ENCODE measurements around the gene SP140. TPM values are rescaled to one million over a fixed set of nuclear protein-coding genes. Genes with fewer than 3 reads are reported as not detected.
"Not testable (repeated sequence)": the region's sequence is repeated elsewhere in the genome, so short reads cannot be mapped to it uniquely, and the experiment has no call there.

The SP140 gene
- total RNA-seq, 2 donors from 2014 or later = 1.7 to 2.2 TPM

DNA sequence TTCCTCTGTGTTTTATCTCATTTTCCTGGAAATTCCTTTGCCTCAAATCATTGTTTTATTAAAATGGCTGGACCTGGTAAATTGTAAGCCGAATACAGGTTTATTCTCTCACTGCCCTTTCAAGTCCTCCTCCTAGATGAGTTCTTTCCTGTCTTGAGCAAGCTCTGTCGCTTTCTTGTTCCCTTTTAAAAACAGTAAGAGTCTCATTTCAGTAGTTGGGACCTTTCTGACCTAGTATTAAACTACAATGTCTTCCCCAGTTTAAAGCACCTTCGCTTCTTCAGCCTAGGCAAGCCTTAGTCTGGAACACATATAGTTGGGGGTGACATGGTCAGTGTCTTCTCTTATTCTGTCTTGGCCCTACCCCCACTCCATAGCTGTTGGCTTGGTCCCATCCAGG, 60.5 kb downstream of the SP140 start:
- no peaks in the 10 kb centered on the region for H3K27me3 ChIP-seq
- no peaks in the 10 kb centered on the region for H3K4me1 ChIP-seq
- no peak overlapping the region for H3K4me3 ChIP-seq
- H3K27ac ChIP-seq = no peak overlapping the region
- H3K36me3 ChIP-seq = no peaks in the 10 kb centered on the region
- H3K9ac ChIP-seq (ENCODE audit: low read depth in 2 of 2, low read length in 2 of 2) = no peak overlapping the region
- TF ChIP-seq, protein P1, sequence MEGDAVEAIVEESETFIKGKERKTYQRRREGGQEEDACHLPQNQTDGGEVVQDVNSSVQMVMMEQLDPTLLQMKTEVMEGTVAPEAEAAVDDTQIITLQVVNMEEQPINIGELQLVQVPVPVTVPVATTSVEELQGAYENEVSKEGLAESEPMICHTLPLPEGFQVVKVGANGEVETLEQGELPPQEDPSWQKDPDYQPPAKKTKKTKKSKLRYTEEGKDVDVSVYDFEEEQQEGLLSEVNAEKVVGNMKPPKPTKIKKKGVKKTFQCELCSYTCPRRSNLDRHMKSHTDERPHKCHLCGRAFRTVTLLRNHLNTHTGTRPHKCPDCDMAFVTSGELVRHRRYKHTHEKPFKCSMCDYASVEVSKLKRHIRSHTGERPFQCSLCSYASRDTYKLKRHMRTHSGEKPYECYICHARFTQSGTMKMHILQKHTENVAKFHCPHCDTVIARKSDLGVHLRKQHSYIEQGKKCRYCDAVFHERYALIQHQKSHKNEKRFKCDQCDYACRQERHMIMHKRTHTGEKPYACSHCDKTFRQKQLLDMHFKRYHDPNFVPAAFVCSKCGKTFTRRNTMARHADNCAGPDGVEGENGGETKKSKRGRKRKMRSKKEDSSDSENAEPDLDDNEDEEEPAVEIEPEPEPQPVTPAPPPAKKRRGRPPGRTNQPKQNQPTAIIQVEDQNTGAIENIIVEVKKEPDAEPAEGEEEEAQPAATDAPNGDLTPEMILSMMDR (IDR thresholded peaks at IDR 0.05) = no peak
- intact Hi-C loops (cut with DNase I) = no loop called here
- H3K9me3 ChIP-seq = no peaks in the 10 kb centered on the region
- DNase-seq = no peak

DNA sequence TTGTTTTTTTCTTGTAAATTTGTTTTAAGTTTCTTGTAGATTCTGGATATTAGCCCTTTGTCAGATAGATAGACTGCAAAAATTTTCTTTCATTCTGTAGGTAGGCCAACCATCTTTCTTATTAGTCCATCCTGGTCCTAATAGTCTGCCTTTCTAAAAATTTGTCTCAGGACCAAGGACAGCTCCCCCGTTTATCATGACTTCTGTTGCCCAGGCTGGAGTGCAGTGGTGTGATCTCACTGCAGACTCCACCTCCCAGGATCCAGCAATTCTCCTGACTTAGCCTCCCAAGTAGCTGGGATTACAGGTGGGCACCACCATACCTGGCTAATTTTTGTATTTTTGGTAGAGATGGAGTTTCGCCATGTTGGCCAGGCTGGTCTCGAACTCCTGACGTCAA, 63.8 kb downstream of the SP140 start:
- H3K4me1 ChIP-seq; H3K27ac ChIP-seq; H3K9ac ChIP-seq (ENCODE audit: low read depth in 2 of 2, low read length in 2 of 2); H3K4me3 ChIP-seq; DNase-seq; intact Hi-C loops (cut with DNase I); H3K9me3 ChIP-seq; H3K36me3 ChIP-seq; H3K27me3 ChIP-seq: not testable (repeated sequence)

- intact Hi-C loops (cut with DNase I) = no loop called here
Measured at GRCh38 chr2:230295192-230295591, 69.7 kb downstream of the SP140 start.

GRCh38 chr2:230296917-230297316, 71.4 kb downstream of the SP140 start:
- Histone ChIP-seq H3K9ac (ENCODE audit: low read depth in 2 of 2, low read length in 2 of 2) (no peak overlapping the region), H3K27me3 (no peaks in the 10 kb centered on the region), H3K4me1 (no peaks in the 10 kb centered on the region), H3K36me3 (no peaks in the 10 kb centered on the region), H3K4me3 (no peak overlapping the region), H3K27ac (no peak overlapping the region), H3K9me3 (no peaks in the 10 kb centered on the region)
- no peak for DNase-seq
- TF ChIP-seq, protein P1 (IDR thresholded peaks at IDR 0.05) = no peak
- intact Hi-C loops (cut with DNase I) = no loop called here

More at GRCh38 chr2:230295192-230295591, 69.7 kb downstream of the SP140 start:
- Histone ChIP-seq H3K4me1 (no peaks in the 10 kb centered on the region), H3K27me3 (no peaks in the 10 kb centered on the region), H3K9me3 (no peaks in the 10 kb centered on the region), H3K27ac (no peak overlapping the region), H3K9ac (ENCODE audit: low read depth in 2 of 2, low read length in 2 of 2) (no peak overlapping the region), H3K36me3 (no peaks in the 10 kb centered on the region), H3K4me3 (no peak overlapping the region)
- TF ChIP-seq, protein P1 (IDR thresholded peaks at IDR 0.05) = no peak
- DNase-seq = no peak

DNA sequence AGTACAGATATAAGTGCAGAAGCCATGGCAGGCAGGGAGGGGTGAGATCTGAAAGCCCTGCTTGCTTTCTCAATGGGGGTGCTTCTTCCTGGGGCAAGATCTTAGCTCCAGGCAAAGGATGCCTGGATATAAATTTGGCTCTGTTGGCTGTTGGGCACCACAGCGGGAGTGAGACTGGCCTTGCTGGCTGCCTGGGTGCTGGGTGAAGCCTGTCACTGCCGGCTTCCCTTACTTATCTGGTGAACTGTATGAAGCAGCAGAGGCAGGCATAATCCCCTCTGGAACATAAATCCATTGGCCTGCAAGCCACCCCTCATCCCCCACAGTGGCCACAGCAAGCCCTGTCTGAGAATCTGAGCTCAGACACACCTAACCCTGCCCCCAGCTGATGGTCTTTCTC, 74.1 kb downstream of the SP140 start:
- H3K36me3 ChIP-seq = no peaks in the 10 kb centered on the region
- no peak overlapping the region for H3K4me3 ChIP-seq
- DNase-seq = no peak
- H3K9ac ChIP-seq (ENCODE audit: low read depth in 2 of 2, low read length in 2 of 2) = no peak overlapping the region
- H3K27me3 ChIP-seq = no peaks in the 10 kb centered on the region
- no peaks in the 10 kb centered on the region for H3K4me1 ChIP-seq
- TF ChIP-seq, protein P1 (IDR thresholded peaks at IDR 0.05) = no peak
- H3K27ac ChIP-seq = no peak overlapping the region
- H3K9me3 ChIP-seq = no peaks in the 10 kb centered on the region
- intact Hi-C loops (cut with DNase I) = no loop called here

DNA sequence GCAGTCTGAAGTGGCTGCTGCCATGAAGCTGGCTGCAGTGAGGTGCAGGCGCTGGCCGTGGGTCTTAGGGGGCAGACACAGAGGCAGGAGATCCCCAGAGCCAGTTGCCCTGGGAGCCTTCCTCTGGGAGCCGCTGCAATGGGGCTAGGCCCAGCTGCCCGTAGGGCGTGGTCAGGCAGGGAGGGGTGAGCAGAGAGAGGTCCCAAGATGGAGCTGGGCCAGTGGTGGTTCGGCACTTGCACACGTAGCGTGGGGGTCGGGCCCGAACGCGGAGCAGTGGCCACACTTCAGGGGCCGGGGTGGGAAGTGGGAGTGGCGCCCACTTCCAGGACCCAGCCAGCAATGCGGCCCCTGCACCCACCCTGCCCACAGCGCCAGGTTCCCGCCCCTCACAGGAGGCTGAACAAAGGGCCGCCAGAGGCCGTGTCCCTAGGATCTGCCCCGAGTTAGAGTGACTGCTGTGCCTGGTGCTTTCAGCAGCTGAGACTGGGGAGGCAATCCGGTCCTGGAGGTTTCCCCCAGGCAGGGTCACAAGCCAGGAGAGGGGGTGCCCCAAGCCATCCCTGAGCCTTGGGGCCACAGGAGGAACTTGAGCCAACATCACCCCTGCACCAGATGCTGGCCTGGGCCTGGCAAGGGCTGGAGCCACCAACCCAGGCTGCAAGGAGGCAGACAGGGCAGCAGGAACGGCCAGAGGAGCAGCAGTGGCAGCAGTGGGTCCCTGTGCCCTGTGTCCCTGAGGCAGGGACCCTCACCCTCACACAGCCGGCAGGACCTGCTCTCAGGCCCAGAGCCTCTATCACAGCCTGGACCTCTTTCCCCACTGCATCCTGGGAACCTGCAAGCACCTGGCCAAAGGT, 80.1 kb downstream of the SP140 start:
- Histone ChIP-seq H3K27ac (no peak overlapping the region), H3K9me3 (no peaks in the 10 kb centered on the region), H3K27me3 (no peaks in the 10 kb centered on the region), H3K4me1 (no peaks in the 10 kb centered on the region), H3K4me3 (no peak overlapping the region), H3K9ac (ENCODE audit: low read depth in 2 of 2, low read length in 2 of 2) (no peak overlapping the region), H3K36me3 (no peaks in the 10 kb centered on the region)
- TF ChIP-seq, protein P1 (IDR thresholded peaks at IDR 0.05) = no peak
- intact Hi-C loops (cut with DNase I) = no loop called here
- no peak for DNase-seq

Data from colonic mucosa (tissue), 4 donors.